Activated CD4-positive, alpha-beta T cell treated with anti-CD3 and anti-CD28 coated beads for 36 hours (primary cell): ENCODE results near the gene RUNX2. TPM values are rescaled to one million over a fixed set of nuclear protein-coding genes. Genes with fewer than 3 reads are reported as not detected.
"Not testable (repeated sequence)": the region's sequence is repeated elsewhere in the genome, so short reads cannot be mapped to it uniquely, and the experiment has no call there.

Experiments used
- ATAC-seq: fragments of 200-7000 bp; cut with Tn5 transposase; one replicate; pipeline ENCODE4 v1.10.0; 2021; ENCODE audit warnings: mild to moderate bottlenecking, moderate library complexity
- CTCF ChIA-PET: fragments of 350-600 bp; sonication (Branson Sonifier 250); formaldehyde crosslinking; loops from one replicate; lab custom pipeline; 2021; ENCODE audit warnings: antibody characterized with exemption; lab: Charles Lee
- POLR2A ChIA-PET: fragments of 350-600 bp; sonication (Branson Sonifier 250); formaldehyde crosslinking; loops from one replicate; lab custom pipeline; 2021; ENCODE audit warnings: antibody characterized with exemption, inconsistent platforms; lab: Charles Lee
- DNase-seq: peaks from one replicate; pipeline ENCODE4 v3.0.0-alpha.2; 2020
- H3K27ac Mint-ChIP-seq: one replicate; pipeline ENCODE4 v1.8.0; 2021; ENCODE audit warnings: mixed read lengths
- H3K27me3 Mint-ChIP-seq: one replicate; pipeline ENCODE4 v1.8.0; 2021; ENCODE audit warnings: mixed read lengths
- H3K36me3 Mint-ChIP-seq: one replicate; pipeline ENCODE4 v1.8.0; 2021; ENCODE audit warnings: low read depth, mixed read lengths
- H3K4me1 Mint-ChIP-seq: one replicate; pipeline ENCODE4 v1.8.0; 2021; ENCODE audit warnings: mixed read lengths
- H3K4me3 Mint-ChIP-seq: one replicate; pipeline ENCODE4 v1.8.0; 2021; ENCODE audit warnings: mild to moderate bottlenecking, moderate library complexity, mixed read lengths
- H3K9me3 Mint-ChIP-seq: one replicate; pipeline ENCODE4 v1.8.0; 2021; ENCODE audit warnings: low read depth, mixed read lengths
- intact Hi-C, 2 experiments: fragments of 100-400 bp; cut with DNase I in 1 of 2; cut with micrococcal nuclease in 1 of 2; formaldehyde crosslinking; loops; one replicate each; pipeline versions ENCODE4 v1.14.2 to v1.15.1; 2022 to 2024; cut with DNase I, micrococcal nuclease
- total RNA-seq, 2 experiments: library from RNA; stranded (reverse); gene quantifications; one replicate each; pipeline ENCODE4 v1.2.3, GENCODE V29; 2021

Gene RUNX2
- total RNA-seq = 10 to 100 TPM; 14.6 to 18.1 TPM

DNA sequence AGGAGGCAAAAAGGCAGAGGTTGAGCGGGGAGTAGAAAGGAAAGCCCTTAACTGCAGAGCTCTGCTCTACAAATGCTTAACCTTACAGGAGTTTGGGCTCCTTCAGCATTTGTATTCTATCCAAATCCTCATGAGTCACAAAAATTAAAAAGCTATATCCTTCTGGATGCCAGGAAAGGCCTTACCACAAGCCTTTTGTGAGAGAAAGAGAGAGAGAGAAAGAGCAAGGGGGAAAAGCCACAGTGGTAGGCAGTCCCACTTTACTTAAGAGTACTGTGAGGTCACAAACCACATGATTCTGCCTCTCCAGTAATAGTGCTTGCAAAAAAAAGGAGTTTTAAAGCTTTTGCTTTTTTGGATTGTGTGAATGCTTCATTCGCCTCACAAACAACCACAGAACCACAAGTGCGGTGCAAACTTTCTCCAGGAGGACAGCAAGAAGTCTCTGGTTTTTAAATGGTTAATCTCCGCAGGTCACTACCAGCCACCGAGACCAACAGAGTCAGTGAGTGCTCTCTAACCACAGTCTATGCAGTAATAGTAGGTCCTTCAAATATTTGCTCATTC is at the start of gene RUNX2:
TSS of gene RUNX2 (plus strand) at position 375 of the 567 bp plus-strand sequence. CDS start 397 bp downstream, outside the sequence.
- H3K4me3 Mint-ChIP-seq = peak within 1 kb of the TSS; percentile 52
- no peaks in the 10 kb centered on the region for H3K27me3 Mint-ChIP-seq
- no peaks in the 10 kb centered on the region for H3K9me3 Mint-ChIP-seq
- DNase-seq (peak; percentile 23), ATAC-seq (peak; percentile 83)
- CTCF ChIA-PET = interaction anchor here (0.6 kb wide), 1 partner anchor 412 kb away, joined by 3 read pairs; no protein-coding TSS in a partner anchor
- intact Hi-C loops = no loop called here
- peaks cover 52% of the 10 kb centered on the region for H3K4me1 Mint-ChIP-seq
- POLR2A ChIA-PET = no interaction called here
- peak within 1 kb of the TSS; percentile 38 for H3K27ac Mint-ChIP-seq
- H3K36me3 Mint-ChIP-seq = no peaks in the 10 kb centered on the region

GRCh38 chr6:45278367-45278766 is 49.8 kb upstream of the RUNX2 start:
- no peaks in the 10 kb centered on the region for H3K27me3 Mint-ChIP-seq
- peaks cover 24% of the 10 kb centered on the region for H3K36me3 Mint-ChIP-seq
- no peak overlapping the region for H3K4me3 Mint-ChIP-seq
- DNase-seq (no peak), ATAC-seq (no peak)
- H3K4me1 Mint-ChIP-seq = no peaks in the 10 kb centered on the region
- H3K9me3 Mint-ChIP-seq = peaks cover 8% of the 10 kb centered on the region
- ChIA-PET POLR2A (no interaction called here), CTCF (no interaction called here)
- no peak overlapping the region for H3K27ac Mint-ChIP-seq
- intact Hi-C loops = no loop called here

GRCh38 chr6:45286707-45287106 is 41.4 kb upstream of the RUNX2 start:
- H3K4me1 Mint-ChIP-seq, H3K27ac Mint-ChIP-seq, POLR2A ChIA-PET, CTCF ChIA-PET, H3K4me3 Mint-ChIP-seq, intact Hi-C loops, H3K27me3 Mint-ChIP-seq, DNase-seq, ATAC-seq: not testable (repeated sequence)
- Mint-ChIP-seq H3K36me3 (peaks cover 22% of the 10 kb centered on the region), H3K9me3 (peaks cover 13% of the 10 kb centered on the region)

DNA sequence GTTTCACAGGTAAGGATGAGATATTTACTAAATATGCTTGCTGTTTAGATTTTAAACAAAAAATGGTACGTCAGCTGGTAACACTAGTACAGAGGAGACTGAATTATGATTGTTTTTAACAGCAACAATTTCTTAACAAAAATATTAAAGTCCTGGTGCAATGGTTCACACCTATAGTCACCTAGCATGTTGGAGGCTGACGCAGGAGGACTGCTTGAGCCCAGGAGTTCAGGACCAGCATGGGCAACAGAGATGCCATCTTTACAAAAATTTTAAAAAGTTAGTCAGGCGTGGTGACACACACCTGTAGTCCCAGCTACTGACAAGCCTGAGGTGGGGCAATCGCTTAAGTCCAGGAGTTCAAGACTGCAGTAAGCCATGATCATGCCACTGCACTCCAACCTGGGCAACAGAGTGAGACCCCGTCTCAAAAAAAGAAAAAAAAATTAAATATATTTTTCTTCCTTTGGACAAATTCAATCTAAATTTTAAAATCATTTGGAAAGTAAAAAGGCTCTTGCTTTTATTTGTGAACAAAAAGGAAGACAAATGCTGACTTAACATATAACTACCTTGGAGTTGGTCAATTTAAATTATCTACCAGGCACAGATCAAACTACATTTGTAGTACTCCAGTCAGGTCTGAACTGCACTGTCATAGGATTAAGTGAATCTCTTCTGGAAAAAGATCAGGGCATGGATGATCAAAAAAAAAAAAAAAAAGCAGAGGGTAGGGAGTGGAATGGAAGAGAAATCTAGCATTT is 38.2 kb upstream of the RUNX2 start:
- H3K27me3 Mint-ChIP-seq = no peaks in the 10 kb centered on the region
- intact Hi-C loops = no loop called here
- H3K4me1 Mint-ChIP-seq = peaks cover 31% of the 10 kb centered on the region
- CTCF ChIA-PET = no interaction called here
- no peak overlapping the region for H3K4me3 Mint-ChIP-seq
- H3K36me3 Mint-ChIP-seq = peaks cover 21% of the 10 kb centered on the region
- no peak overlapping the region for H3K27ac Mint-ChIP-seq
- DNase-seq (no peak), ATAC-seq (no peak)
- POLR2A ChIA-PET = no interaction called here
- peaks cover 11% of the 10 kb centered on the region for H3K9me3 Mint-ChIP-seq

DNA sequence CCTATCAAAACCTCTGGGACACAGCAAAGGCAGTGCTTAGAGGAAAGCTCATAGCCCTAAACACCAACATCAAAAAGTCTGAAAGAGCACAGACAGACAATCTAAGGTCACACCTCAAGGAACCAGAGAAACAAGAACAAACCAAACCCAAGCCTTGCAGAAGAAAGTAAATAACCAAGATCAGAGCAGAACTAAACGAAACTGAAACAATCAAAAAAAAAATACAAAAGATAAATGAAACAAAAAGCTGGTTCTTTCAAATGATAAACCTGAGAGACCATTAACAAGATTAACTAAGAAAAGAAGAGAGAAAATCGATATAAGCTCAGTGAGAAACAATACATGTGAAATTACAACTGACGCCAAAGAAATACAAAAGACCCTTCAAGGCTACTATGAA is 34.8 kb upstream of the RUNX2 start:
- H3K27me3 Mint-ChIP-seq = no peaks in the 10 kb centered on the region
- peaks cover 33% of the 10 kb centered on the region for H3K4me1 Mint-ChIP-seq
- H3K36me3 Mint-ChIP-seq = peaks cover 14% of the 10 kb centered on the region
- CTCF ChIA-PET = interaction anchor here (0.9 kb wide), 1 partner anchor 18 kb away, joined by 3 read pairs; no protein-coding TSS in a partner anchor
- ATAC-seq = no peak
- peaks cover 8% of the 10 kb centered on the region for H3K9me3 Mint-ChIP-seq
- peak overlapping the region; percentile 82 for H3K27ac Mint-ChIP-seq
- intact Hi-C loops = no loop called here
- no peak for DNase-seq
- POLR2A ChIA-PET = no interaction called here
- peak overlapping the region; percentile 35 for H3K4me3 Mint-ChIP-seq

- H3K27ac Mint-ChIP-seq = peak overlapping the region; percentile 26
- H3K9me3 Mint-ChIP-seq, H3K4me3 Mint-ChIP-seq, intact Hi-C loops, H3K27me3 Mint-ChIP-seq, DNase-seq, POLR2A ChIA-PET, ATAC-seq, CTCF ChIA-PET: not testable (repeated sequence)
- peaks cover 33% of the 10 kb centered on the region for H3K4me1 Mint-ChIP-seq
- peaks cover 14% of the 10 kb centered on the region for H3K36me3 Mint-ChIP-seq
Observed at GRCh38 chr6:45294065-45294701, 33.9 kb upstream of the RUNX2 start.

DNA sequence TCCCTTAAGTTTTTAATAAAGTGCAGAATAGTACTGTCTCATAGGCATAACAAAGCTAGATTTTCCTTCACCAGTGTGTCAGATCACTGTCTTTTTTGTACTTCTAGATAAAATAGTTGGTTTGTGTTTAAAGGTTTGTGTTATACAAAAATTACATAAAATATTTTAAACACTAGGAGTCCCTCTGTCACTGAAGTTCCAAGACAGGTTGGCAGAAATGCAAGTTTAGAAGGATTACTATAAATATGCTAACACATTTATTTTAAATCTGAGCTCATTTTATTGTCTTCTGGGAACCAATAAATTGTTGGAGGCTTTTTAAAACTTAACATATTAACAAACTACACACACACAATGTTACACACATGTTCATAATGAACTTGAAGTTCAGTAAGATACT is 30.8 kb upstream of the RUNX2 start:
- ChIA-PET POLR2A (no interaction called here), CTCF (interaction anchor here (0.6 to 1.0 kb wide), 2 partner anchors 34 to 316 kb away, joined by 3 read pairs; no protein-coding TSS in a partner anchor)
- Mint-ChIP-seq H3K27me3 (no peaks in the 10 kb centered on the region), H3K9me3 (peaks cover 6% of the 10 kb centered on the region), H3K27ac (no peak overlapping the region), H3K36me3 (peaks cover 7% of the 10 kb centered on the region), H3K4me3 (no peak overlapping the region), H3K4me1 (peaks cover 31% of the 10 kb centered on the region)
- no peak for ATAC-seq
- no peak for DNase-seq
- intact Hi-C loops = no loop called here

DNA sequence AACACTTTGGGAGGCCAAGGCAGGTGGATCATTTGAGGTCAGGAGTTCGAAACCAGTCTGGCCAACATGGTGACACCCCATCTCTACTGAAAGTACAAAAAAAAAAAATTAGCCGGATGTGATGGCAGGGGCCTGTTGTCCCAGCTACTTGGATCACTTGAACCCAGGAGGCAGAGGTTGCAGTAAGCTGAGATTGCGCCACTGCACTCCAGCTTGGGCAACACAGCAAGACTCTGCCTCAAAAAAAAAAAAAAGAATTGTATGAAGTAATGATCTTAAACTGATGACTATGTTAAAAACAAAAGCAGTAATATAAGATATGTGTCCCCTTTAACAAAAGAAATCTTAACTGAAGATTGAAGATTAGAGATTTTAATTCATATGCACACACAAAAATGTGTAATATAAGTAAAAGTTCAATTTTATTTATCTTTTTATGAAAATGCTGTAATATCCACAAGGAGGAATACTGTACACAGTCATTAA is 29.0 kb upstream of the RUNX2 start:
- peaks cover 7% of the 10 kb centered on the region for H3K36me3 Mint-ChIP-seq
- no peak for DNase-seq

GRCh38 chr6:45300736-45301135 is 27.4 kb upstream of the RUNX2 start:
- H3K27me3 Mint-ChIP-seq = no peaks in the 10 kb centered on the region
- H3K27ac Mint-ChIP-seq = no peak overlapping the region
- DNase-seq (no peak), ATAC-seq (no peak)
- peaks cover 11% of the 10 kb centered on the region for H3K9me3 Mint-ChIP-seq
- CTCF ChIA-PET = interaction anchor here (0.6 kb wide), 1 partner anchor 9 kb away, joined by 3 read pairs; no protein-coding TSS in a partner anchor
- no peak overlapping the region for H3K4me3 Mint-ChIP-seq
- peaks cover 16% of the 10 kb centered on the region for H3K4me1 Mint-ChIP-seq
- intact Hi-C loops = no loop called here
- POLR2A ChIA-PET = no interaction called here
- H3K36me3 Mint-ChIP-seq = peaks cover 8% of the 10 kb centered on the region

More for the DNA sequence above, 29.0 kb upstream of the RUNX2 start:
- H3K4me1 Mint-ChIP-seq = peaks cover 19% of the 10 kb centered on the region
- peaks cover 6% of the 10 kb centered on the region for H3K9me3 Mint-ChIP-seq
- ATAC-seq = no peak
- POLR2A ChIA-PET = no interaction called here
- CTCF ChIA-PET = interaction anchor here (0.6 to 0.8 kb wide), 2 partner anchors 508 to 669 kb away, joined by 3 read pairs; no protein-coding TSS in a partner anchor
- H3K27me3 Mint-ChIP-seq = no peaks in the 10 kb centered on the region
- no peak overlapping the region for H3K27ac Mint-ChIP-seq
- intact Hi-C loops = no loop called here
- no peak overlapping the region for H3K4me3 Mint-ChIP-seq

GRCh38 chr6:45301348-45302142 is 26.6 kb upstream of the RUNX2 start:
- ATAC-seq = no peak
- Mint-ChIP-seq H3K27ac (no peak overlapping the region), H3K9me3 (peaks cover 20% of the 10 kb centered on the region), H3K36me3 (peaks cover 17% of the 10 kb centered on the region), H3K4me1 (peaks cover 16% of the 10 kb centered on the region), H3K4me3 (no peak overlapping the region), H3K27me3 (no peaks in the 10 kb centered on the region)
- intact Hi-C loops = no loop called here
- no peak for DNase-seq
- ChIA-PET POLR2A (no interaction called here), CTCF (no interaction called here)

DNA sequence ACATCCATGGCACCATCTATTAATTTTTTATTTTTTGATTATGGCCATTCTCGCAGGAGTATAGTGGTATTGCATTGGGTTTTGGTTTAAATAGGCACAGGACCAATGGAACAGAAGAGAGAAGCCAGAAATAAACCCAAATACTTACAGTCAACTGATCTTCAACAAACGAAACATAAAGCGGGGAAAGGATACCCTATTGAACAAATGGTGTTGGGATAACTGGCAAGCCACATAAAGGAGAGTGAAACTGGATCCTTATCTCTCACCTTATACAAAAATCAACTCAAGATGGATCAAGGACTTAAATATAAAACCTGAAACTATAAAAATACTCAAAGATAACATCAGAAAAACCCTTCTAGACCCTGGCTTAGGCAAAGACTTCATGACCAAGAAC is 25.3 kb upstream of the RUNX2 start:
- no peak overlapping the region for H3K27ac Mint-ChIP-seq
- no peak overlapping the region for H3K4me3 Mint-ChIP-seq
- POLR2A ChIA-PET = no interaction called here
- CTCF ChIA-PET = no interaction called here
- peaks cover 23% of the 10 kb centered on the region for H3K9me3 Mint-ChIP-seq
- H3K4me1 Mint-ChIP-seq = peaks cover 15% of the 10 kb centered on the region
- peaks cover 20% of the 10 kb centered on the region for H3K36me3 Mint-ChIP-seq
- ATAC-seq = no peak
- no peaks in the 10 kb centered on the region for H3K27me3 Mint-ChIP-seq
- DNase-seq = no peak
- intact Hi-C loops = no loop called here
